NOMO-1 (cell line): ENCODE measurements around the gene MLLT6.
A peak's percentile ranks its signal among the peaks of the same experiment; 100 is the strongest.

Experiments used
- DNase-seq, 2 experiments: peaks; one replicate each; lab custom pipeline; 2025; ENCODE audit not compliant: unreplicated experiment in 2 of 2; lab: John Stamatoyannopoulos, UW

The MLLT6 gene

DNA sequence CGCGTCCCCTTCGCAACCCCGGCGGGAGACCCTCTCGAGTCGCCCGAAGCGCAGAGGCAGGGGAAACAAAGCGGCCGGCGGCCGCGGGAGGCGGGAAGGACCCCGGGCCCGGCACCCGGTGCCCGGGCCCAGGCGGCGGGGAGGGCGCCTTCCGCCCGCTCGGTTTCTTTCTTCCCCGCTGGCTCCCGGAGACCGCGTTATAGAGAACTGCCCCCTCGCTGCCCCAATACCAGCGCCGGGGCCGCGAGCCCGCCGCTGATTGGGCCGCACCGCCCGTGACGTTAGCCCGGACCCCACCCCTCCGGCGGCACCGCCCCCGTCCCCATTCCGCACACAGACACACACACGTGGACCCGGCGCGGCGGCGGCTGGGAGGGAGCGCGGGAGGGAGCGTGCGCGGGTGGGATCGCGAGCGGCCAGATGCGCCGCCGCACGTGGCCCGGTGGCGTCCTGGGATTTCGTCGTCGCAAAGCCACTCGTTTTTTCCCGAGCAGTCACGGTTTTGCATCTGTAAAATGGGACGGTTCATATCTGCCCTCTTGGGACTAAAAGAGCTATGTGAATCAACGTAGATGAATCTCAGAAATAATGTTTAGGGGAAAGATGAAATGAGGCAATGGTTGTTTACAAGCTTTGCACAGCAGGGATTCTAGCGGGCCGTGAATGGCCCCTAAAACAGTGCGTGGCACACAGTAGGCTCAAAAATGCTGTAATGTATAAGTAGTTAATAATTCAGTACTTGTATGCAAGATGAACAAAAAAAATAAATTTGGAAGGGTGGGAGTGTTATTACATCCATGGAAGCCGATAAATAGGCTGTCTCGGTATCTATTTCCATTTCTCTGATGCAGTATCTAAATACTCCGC is 30.1 kb upstream of the MLLT6 start, which contains the start of gene EPOP:
EPOP (minus strand) TSS at position 209 of the 867 bp plus-strand sequence. CDS start 462 bp downstream, outside the sequence.
- peak; percentile 79 to 84 for DNase-seq

DNA sequence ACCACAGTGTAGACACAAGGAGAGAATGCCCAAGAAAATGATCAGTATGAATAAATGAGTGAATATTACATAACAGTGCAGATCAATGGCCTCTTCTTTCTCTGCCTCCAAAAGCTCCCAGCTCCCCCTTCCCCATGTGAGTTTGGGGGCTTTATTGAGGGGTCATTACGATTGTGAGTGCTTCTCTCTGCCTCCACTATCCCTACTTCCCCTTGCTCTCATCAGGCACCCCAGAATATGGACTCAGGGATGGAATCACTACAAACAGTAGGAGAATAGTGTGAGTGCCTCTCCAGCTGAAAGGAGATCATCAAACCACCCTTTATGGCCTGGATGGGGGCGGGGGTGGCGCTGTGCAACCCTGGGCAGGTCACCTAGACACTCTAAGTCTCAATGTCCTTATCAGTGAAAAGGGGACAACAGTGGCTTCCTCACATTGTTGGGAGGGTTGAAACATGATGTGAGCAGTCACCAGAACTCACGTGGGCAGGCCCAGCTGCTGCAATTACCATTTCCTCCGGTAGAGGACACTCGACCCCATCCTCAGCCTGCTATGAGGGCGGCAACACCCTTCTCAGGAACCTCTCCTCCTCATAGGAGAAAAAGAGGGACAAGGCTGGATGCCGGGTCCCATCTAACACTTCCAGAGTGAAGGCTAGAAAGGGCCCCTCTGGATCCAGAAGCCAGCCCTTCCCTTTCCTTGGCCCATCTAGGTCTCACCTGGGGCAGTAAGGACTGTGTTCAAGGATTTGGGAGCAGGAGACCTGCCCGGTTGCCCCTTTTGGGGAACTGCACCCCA is 28.2 kb upstream of the MLLT6 start:
- peak; percentile 46 to 66 for DNase-seq

DNA sequence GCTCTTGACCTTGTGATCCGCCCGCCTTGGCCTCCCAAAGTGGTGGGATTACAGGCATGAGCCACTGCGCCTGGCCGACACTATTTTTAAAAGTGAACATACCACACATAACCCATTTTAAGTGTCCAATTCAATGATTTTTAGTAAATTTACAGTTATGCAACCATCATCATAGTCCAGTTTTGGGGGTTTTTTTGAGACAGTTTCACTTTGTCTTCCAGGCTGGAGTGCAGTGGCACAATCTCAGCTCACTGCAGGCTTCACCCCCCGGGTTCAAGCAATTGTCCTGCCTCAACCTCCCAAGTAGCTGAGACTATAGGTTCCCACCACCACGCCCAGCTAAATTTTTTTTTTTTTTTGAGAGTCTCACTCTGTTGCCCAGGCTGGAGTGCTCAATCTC is 27.3 kb upstream of the MLLT6 start:
- DNase-seq, result no peak

GRCh38 chr17:38681096-38681495 is 24.0 kb upstream of the MLLT6 start:
- no peak for DNase-seq

DNA sequence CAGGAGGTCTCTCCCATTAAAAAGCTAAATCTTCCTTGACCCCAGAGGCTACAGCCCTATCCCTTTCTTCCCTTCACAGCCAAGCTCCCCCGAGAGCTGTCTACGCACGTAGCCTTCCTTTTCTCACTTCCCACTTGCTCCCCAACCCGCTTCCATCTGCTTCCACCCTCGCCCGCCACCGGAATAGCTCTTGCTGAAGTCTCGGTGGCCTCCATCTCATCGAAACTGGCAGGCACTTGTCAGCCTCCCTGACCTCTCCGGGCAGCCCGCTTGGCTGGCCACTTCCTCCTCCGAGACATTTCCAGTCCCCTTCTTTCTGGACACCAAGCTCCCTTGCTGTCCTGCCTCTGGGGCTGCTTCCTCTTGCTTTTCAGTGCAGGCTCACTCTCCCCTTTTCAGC is 19.6 kb upstream of the MLLT6 start:
- DNase-seq, result no peak

DNA sequence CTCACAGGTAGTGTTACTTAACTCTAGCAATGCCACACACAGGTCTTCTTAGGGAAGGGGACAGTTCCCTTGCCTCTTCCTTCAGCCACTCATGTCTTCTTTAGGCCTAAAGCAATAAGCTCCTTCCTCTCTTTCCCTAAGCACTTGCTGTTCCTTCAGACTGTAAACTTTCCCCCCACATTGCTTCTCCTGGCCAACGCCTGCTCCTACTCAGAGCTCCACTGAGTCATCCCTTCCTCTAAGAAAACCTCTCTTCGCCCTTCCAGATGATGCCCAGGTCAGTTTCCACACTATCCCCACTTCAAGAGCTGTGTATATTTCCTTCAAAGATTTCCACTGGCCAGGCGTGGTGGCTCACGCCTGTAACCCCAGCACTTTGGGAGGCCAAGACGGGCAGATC is 17.8 kb upstream of the MLLT6 start:
- DNase-seq, result no peak

DNA sequence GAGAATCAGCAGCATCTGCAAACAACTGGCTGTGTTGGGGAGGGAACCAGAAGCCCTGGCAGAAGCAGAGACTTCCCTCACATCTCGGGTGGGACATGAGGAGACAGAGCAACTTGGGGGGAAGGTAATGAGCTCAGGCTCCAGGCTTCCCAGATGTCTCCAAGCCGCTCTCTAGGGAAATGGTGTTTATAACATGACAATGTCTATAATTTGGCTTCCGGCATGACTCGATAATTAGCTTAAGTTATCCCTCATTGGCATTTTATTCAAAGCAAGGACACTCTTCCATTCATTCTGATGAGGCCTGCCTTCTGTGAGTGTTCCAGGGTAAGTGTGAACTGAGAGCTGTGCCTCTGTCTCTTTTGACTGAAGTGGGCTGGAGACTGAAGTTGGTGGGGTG is 14.7 kb upstream of the MLLT6 start:
- DNase-seq, result no peak

- DNase-seq, result no peak
Observed at GRCh38 chr17:38691154-38691553, 13.9 kb upstream of the MLLT6 start.

- DNase-seq, result no peak
Observed at GRCh38 chr17:38693700-38694329, 11.3 kb upstream of the MLLT6 start.

GRCh38 chr17:38697061-38697820 is 7.8 kb upstream of the MLLT6 start:
- no peak for DNase-seq

DNA sequence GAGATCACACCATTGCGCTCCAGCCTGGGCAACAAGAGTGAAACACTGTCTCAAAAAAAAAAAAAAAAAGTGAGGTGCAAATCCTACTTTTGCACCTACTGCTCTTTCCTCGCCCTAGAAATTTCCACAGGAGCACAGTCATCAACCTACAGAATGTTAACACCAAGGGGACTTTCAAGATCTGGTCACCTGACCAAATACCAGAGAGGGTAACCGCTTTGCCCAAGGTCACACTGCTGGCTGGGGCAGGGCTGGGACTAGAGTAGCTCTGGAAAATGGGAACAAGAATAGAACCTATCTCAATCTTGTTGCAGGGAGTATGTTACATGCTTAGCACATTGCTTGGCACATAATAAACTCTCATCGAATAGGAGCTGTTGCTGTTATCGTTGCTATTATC is 6.3 kb upstream of the MLLT6 start:
- no peak for DNase-seq

GRCh38 chr17:38701504-38702165 is 3.4 kb upstream of the MLLT6 start:
- DNase-seq, result peak; percentile 50 to 56

DNA sequence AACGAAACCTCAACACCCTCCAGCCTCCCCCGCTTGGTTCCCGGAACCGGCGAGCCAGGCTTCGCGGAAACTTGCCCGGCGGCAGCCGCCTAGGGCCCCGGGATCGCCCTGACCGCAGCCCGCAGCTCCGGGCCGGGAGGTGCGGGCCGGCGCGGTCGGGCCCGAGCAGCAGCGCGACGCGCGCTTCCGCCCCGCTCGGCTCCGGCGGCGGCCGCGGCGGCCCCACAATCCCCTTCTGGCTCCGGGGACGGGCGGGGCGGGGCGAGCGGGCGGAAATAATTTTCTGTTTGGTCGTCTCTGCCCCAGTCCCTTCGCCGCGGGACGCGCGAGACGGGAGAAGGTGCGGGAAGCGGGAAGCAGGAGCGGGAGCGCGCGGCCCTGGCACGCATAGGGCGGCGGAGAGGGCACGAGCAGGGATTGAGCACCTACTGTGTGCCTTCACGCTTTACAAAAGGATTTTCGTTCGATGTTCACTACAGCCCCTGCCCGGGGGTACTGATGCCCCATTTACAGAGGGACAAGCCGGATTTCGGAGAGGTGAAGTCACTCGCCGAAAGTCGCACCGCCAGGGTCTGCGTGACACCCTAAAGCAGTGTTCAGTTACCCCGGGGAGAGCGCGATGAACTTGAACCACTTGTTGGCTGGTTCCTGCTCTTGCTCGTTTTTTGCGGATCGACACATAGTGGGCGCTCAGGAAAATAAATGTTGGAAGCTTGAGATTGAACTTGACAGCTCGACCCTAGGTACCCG is 2.7 kb upstream of the MLLT6 start:
- peak; percentile 78 to 89 for DNase-seq

DNA sequence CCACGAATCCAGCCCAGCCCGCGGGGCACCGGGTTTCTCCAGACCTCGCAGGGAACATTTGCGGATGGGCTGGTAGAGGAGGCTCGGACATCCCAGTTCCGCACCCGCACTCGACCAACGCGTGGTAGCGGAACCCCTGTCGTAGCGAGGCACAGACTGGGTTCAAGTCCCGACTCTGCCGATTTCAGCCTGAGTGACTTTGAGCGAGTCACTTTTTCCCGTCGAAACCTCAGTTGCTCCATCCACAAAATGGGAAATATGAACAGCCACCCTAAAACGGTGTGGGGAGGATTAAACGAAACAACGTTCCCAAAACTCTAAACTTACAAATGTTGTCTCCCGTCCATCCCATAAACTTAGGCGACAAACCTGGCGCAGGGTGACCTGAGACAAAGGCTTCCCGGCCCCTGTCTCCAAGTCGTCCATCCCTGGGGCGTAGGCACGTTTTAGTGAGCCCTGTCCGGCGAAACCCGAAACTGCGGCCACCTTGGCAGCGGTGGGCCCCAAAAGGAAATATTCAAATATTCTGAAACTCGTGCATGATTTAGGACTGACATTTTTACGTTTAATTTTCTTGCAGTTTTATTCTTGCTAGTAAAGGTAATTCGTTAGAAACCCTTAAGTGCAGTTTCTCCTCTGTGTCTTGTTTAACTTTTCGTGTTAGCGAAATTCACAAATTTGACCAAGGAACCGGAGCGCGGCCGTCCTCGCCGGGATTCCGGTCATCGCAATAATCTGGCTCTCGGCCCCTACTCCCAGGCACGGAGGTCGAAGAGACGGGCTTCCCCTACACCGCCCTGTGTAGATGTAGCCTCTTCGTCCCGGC is 1.9 kb upstream of the MLLT6 start:
- no peak for DNase-seq

GRCh38 chr17:38703742-38704605 is 1.1 kb upstream of the MLLT6 start:
- peak; percentile 64 to 78 for DNase-seq

DNA sequence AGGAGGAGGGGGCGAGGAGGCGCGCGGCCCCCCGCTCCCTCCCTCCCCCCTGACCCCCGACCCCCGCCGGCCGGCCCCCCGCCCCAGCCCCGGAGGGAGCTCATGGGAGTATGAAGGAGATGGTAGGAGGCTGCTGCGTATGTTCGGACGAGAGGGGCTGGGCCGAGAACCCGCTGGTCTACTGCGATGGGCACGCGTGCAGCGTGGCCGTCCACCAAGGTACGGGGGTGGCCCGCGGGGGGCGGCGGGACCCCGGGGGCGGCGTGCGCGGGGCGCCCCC is 390 bp downstream of the MLLT6 start:
- no peak for DNase-seq

DNA sequence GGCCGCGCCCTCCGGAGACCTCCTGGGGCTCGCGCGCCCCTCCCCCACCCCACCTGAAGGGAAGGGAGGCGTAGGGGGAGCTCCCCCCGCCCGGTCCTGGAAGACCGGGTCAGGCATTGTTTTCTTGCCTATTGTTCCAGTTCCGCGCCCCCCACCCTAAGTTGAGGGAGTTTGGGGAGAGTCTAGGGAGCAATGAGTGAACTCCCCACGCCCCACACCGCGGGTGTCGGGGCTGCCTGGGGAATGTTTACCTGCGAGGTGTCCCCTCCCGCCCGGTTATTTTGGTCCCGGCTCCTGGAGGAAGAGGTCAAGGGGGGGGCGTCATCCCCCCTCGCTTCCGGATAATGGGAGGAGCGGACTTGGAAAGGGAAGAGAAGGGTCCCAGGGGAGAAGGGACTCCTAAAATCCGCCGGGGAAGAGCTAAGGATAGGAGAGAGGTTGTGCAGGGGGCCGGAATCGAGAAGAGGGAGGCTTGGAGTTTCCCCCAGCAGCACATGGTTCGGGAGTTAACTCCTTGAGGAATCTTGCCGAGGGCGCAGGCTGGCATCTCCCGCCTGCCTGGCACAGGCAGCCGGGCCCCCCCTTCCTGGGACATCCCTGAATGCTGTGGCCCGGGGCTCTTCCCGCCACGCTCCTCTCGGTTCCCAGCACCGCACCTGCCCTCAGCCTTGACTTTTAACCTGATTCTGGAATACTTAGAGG is 881 bp downstream of the MLLT6 start:
- DNase-seq, result no peak
